Psoas muscle (tissue), 8 donors: ENCODE measurements around the gene POLD3. TPM values are rescaled to one million over a fixed set of nuclear protein-coding genes. Genes with fewer than 3 reads are reported as not detected.

Experiments
- ATAC-seq, 4 donors: fragments of 200-7000 bp; cut with Tn5 transposase; one replicate each; pipeline ENCODE4 v1.9.1; 2020; ENCODE audit warnings: moderate library complexity in 3 of 4, mild to moderate bottlenecking in 2 of 4
- DNase-seq, 2 donors: peaks; one replicate each; pipeline ENCODE4 v3.0.0-alpha.2; 2020
- H3K27ac ChIP-seq: fragments of 200-600 bp; one replicate; pipeline ENCODE4 v1.8.0; 2022
- H3K27me3 ChIP-seq, 3 donors: fragments of 200-600 bp in 1 of 3; one replicate each; pipeline versions ENCODE4 v1.6.1 to v1.8.0; 2013 to 2022; ENCODE audit warnings: low read length in 2 of 3, mild to moderate bottlenecking in 2 of 3, moderate library complexity in 1 of 3; ENCODE audit not compliant: insufficient read depth in 3 of 3
- H3K36me3 ChIP-seq, 2 donors: fragments of 200-600 bp in 1 of 2; one replicate each; pipeline versions ENCODE4 v1.6.1 to v1.8.0; 2013 to 2022; ENCODE audit warnings: low read depth in 1 of 2, mild to moderate bottlenecking in 1 of 2, moderate library complexity in 1 of 2; ENCODE audit not compliant: insufficient read depth in 1 of 2
- H3K4me1 ChIP-seq: fragments of 200-600 bp; one replicate; pipeline ENCODE4 v1.8.0; 2022
- H3K4me3 ChIP-seq: fragments of 200-600 bp; one replicate; pipeline ENCODE4 v1.8.0; 2022; ENCODE audit warnings: mild to moderate bottlenecking
- H3K9me3 ChIP-seq: fragments of 200-600 bp; one replicate; pipeline ENCODE4 v1.8.0; 2022
- WGBS, 3 donors: extraction: QIAGEN DNeasy Blood & Tissue Kit; methylation state at CpG; one replicate each; pipeline versions ENCODE4 v1.1.6 to v1.1.7; 2013; 5-methylcytosine and 5-hydroxymethylcytosine counted together
- intact Hi-C, 2 donors: fragments of 100-400 bp; cut with DNase I; formaldehyde crosslinking; loops; one replicate each; pipeline versions ENCODE4 v1.11.0 to v1.14.2; 2022
- polyA plus RNA-seq, 3 donors: library from polyadenylated mRNA; stranded (reverse); fragments of 200-250 nt; gene quantifications; one replicate each; pipeline ENCODE4 v1.2.3, GENCODE V29; 2013
- total RNA-seq, 4 donors: library from RNA; stranded (reverse); fragmentation: NEBNext Ultra II Directional in 2 of 4; extraction: Animal tissue kit (Norgen Biotek cat#: 25700) in 2 of 4; gene quantifications; one replicate each; pipeline versions ENCODE4 v1.2.1 to v1.2.4, GENCODE V29; 2021 to 2023
- TF ChIP-seq, protein P1 (sequence below): fragments of 200-600 bp; IDR thresholded peaks from one replicate; pipeline ENCODE4 v1.8.0; 2022; ENCODE audit warnings: antibody characterized with exemption
- donor health status: healthy with polysubstance abuse.
- donor health status: DM: no; HTN: no; CAD: no; lungs with moderate emphysema.
- donor health status: Bipolar disorder and iron deficiency.
- donor health status: healthy.
- donor health status: DM: yes; HTN: yes; CAD: no.
- donor health status: DM: no; HTN: no; CAD: no.
- donor health status: DM: no; HTN: no; CAD: no.
- donor health status: DM: yes; HTN: yes; CAD: no.

The POLD3 gene
- total and polyA plus RNA-seq, 7 donors, result 7.0 to 10.2 (median 7.8) TPM

DNA sequence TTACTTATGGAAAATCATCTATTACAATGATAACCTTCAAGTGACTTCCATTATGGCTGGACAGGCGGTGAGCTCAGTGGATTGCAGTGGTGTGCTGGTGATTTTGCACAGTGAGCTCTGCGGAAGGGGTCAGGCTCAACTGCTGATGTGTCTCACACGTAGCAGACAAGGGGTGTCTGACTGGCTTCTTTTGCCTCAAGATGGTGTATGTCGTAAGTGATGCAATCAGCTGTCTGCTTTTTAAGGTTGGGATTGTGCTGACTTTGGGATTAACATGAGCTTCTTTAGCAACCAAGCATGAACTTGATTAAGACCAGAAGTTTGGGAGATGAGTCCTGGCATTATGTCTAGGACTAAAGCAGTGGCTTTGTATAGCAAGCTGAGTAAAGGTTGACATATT lies 49.5 kb downstream of the POLD3 start:
- Histone ChIP-seq H3K27me3 (no peaks in the 10 kb centered on the region), H3K36me3 (peaks cover 0 to 26% of the 10 kb centered on the region in 2 donors), H3K4me1 (no peaks in the 10 kb centered on the region), H3K9me3 (no peaks in the 10 kb centered on the region), H3K27ac (no peak overlapping the region), H3K4me3 (no peak overlapping the region)
- intact Hi-C loops, result no loop called here
- DNase-seq (no peak), ATAC-seq (no peak)
- TF ChIP-seq, protein P1, sequence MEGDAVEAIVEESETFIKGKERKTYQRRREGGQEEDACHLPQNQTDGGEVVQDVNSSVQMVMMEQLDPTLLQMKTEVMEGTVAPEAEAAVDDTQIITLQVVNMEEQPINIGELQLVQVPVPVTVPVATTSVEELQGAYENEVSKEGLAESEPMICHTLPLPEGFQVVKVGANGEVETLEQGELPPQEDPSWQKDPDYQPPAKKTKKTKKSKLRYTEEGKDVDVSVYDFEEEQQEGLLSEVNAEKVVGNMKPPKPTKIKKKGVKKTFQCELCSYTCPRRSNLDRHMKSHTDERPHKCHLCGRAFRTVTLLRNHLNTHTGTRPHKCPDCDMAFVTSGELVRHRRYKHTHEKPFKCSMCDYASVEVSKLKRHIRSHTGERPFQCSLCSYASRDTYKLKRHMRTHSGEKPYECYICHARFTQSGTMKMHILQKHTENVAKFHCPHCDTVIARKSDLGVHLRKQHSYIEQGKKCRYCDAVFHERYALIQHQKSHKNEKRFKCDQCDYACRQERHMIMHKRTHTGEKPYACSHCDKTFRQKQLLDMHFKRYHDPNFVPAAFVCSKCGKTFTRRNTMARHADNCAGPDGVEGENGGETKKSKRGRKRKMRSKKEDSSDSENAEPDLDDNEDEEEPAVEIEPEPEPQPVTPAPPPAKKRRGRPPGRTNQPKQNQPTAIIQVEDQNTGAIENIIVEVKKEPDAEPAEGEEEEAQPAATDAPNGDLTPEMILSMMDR, result no peak
- 96 to 98% (median 97%) methylated on average over 4 of the region's 4 CpGs for WGBS, 3 donors

DNA sequence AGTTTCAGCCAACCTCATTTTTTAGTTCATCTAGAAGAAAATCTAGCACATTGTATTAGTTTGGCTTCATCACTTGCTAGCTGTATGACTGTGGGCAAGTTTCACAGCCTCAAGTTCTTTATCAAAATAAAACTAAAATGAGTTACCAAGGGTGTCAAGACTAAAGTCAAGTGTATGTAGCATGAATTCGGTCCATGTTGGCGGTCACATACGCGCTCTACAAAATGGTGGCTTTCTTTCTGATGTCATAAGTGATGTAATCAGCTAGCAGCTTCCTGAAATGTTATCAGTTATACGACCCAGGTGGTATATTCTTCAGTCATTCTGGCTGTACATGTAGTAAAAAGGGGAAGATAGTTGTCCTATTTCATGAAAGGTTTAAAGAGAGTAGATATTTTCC lies 50.5 kb downstream of the POLD3 start:
- TF ChIP-seq, protein P1, result no peak
- intact Hi-C loops, result no loop called here
- Histone ChIP-seq H3K36me3 (peaks cover 0 to 26% of the 10 kb centered on the region in 2 donors), H3K9me3 (no peaks in the 10 kb centered on the region), H3K27ac (no peak overlapping the region), H3K4me3 (no peak overlapping the region), H3K4me1 (no peaks in the 10 kb centered on the region), H3K27me3 (no peaks in the 10 kb centered on the region)
- ATAC-seq, result no peak
- DNase-seq, result no peak
- WGBS, 3 donors, result 96 to 98% (median 96%) methylated on average over 5 of the region's 5 CpGs

DNA sequence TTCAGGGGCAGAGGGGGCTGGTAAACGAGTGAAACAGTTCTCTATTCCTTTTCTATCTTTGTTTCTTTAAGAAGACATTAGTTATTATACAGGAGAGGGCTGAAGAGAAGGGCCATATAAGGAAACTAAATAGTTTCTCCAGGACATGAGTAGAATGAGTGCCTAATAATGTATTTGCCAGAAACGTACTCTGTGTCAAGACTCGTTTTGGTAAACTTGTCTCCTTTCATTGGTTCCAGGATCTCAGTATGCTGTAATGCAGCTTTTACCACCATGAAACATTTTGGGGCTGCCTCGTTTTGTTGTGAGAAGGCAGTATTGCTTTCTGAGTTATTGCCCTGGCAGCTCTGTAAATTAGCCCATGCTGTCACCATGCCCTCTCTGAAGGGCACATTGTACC lies 51.7 kb downstream of the POLD3 start:
- 44 to 62% (median 53%) methylated on average over 4 of the region's 4 CpGs for WGBS, 3 donors
- TF ChIP-seq, protein P1, result no peak
- no peaks in the 10 kb centered on the region for H3K27me3 ChIP-seq
- intact Hi-C loops, result no loop called here
- H3K36me3 ChIP-seq, result peaks cover 0 to 26% of the 10 kb centered on the region in 2 donors
- H3K4me1 ChIP-seq, result no peaks in the 10 kb centered on the region
- H3K9me3 ChIP-seq, result no peaks in the 10 kb centered on the region
- ATAC-seq (no peak), DNase-seq (no peak)
- no peak overlapping the region for H3K4me3 ChIP-seq
- no peak overlapping the region for H3K27ac ChIP-seq

GRCh38 chr11:74646215-74646614 lies 53.8 kb downstream of the POLD3 start:
- Histone ChIP-seq H3K27ac (no peak overlapping the region), H3K4me1 (no peaks in the 10 kb centered on the region), H3K27me3 (no peaks in the 10 kb centered on the region), H3K9me3 (no peaks in the 10 kb centered on the region), H3K36me3 (peaks cover 0 to 12% of the 10 kb centered on the region in 2 donors), H3K4me3 (no peak overlapping the region)
- DNase-seq (no peak), ATAC-seq (no peak)
- intact Hi-C loops, result no loop called here
- TF ChIP-seq, protein P1, result no peak
- 92 to 98% (median 92%) methylated on average over 4 of the region's 4 CpGs for WGBS, 3 donors

DNA sequence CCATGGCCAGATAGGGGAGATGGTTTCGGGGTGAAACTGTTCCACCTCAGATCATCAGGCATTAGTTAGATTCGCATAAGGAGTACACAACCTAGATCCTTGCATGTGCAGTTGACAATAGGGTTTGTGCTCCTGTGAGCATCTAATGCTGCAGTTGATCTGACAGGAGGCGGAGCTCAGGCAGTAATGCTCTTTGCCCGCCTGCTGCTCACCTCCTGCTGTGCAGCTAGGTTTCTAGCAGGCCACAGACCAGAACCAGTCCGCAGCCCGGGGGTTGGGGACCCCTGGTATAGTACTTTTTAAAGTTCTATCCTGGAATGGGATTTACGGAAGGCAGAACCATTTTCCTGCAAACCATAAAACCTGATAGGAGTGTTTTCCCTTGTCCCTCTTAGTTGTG lies 54.6 kb downstream of the POLD3 start:
- 88 to 93% (median 91%) methylated on average over 7 of the region's 7 CpGs for WGBS, 3 donors
- ATAC-seq (no peak), DNase-seq (no peak)
- Histone ChIP-seq H3K4me3 (no peak overlapping the region), H3K9me3 (no peaks in the 10 kb centered on the region), H3K36me3 (peaks cover 0 to 5% of the 10 kb centered on the region in 2 donors), H3K4me1 (no peaks in the 10 kb centered on the region), H3K27ac (no peak overlapping the region), H3K27me3 (no peaks in the 10 kb centered on the region)
- TF ChIP-seq, protein P1, result no peak
- intact Hi-C loops, result no loop called here
